Glomerular visceral epithelial cell (primary cell): ENCODE measurements around the gene MCTP1.

Experiments used
- DNase-seq: peaks from one replicate; pipeline ENCODE4 v3.0.0-alpha.2; 2016; ENCODE audit errors: extremely low spot score

MCTP1 gene

DNA sequence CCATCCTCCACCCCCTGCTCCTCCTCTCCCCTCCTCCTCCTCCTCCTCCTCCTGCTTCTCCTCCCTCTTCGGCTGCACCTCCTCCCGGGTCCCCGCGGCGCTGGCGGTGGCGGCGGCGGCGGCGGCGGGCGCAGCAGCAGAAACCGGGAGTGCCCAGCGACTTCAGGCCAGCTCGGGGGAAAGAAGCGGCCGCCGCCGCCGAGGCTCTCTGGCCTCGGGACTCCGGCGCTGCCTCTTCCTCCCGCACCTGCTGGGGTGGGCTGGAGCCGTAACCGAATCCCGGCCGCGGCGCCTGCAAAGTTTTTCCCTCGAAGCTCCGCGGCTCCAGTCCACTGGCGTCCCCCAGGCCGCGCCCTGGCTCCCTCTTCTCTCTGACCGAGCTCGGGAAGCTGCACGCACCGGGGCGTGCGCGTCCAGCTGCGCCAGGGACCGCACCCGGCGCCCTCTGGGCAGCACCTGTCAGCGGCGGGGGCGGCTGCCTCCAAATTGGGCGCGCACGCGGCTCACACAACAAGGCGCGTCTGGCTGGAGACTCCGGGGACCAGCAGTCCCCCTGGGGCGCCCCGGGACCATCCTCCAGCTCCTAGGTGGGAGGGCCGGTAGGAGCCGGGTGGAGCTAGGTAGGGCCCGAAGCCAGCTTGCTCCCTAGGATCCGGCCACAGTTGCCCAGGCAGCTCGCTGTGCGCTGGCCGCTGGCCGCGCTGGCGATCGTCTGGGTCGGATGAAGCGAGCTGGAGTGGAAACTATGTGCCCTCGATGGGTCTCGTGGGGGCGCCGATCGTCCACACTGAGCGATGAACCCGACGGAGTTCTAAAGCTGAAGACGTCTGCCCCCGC, at the start of gene MCTP1:
MCTP1 (minus strand) TSS at position 523 of the 837 bp plus-strand sequence.
- DNase-seq = peak; percentile 59

DNA sequence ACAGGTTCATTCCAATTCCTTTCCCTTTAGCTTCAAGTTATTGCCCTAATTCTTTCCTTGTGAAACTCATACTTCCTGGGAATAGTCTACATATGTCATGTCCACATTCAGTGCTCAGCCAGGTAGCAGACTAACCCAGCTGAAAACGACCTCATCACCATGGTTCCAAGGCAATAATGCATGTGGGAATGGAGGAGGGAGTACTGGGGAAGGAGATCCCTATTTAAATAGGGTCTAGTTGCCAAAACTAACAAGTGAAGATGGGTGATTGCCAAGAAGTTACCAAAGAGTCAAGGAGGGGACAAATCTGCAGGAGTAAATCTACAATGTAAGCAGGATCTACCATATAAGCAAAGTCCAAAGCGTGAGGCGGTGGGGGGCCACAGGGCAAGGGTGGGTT, 47.3 kb upstream of the MCTP1 start:
- DNase-seq = no peak

DNA sequence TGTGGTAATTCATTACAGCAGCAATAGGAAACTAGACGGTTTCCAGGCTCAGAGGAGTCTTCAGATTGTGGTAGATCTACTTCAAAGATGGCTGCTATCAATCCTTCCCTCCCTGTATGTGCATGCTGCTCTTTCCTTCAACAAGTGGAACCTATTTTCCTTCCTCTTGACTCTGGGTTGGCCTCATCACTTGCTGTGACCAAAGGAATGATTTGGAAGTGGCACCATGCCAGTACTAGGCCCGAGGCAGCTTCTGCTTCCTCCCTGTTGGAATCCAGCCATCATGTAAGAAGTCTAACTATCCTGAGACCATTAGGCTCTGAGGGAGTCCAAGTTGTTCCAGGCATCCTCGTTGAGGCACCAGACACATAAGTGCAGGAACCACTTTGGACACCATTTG, 46.5 kb upstream of the MCTP1 start:
- no peak for DNase-seq

DNA sequence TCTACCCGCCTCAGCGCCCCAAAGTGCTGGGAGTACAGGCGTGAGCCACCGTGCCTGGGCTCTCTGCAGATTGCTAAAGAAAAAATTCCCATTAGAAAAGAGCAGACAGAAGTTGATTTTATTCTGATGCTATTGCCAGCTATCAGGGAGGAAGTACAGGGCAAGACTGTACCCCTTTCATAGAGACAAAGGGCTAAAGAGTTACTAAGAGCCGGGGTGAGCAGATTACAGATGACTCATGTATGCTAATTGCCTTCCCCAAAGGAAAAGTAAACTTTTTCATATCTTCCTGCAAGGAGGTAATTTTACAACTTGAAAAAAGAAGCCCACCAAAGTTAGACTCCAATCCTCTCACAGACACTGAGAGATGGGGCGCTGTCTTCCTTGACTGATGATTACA, 42.3 kb upstream of the MCTP1 start:
- peak; percentile 7 for DNase-seq

DNA sequence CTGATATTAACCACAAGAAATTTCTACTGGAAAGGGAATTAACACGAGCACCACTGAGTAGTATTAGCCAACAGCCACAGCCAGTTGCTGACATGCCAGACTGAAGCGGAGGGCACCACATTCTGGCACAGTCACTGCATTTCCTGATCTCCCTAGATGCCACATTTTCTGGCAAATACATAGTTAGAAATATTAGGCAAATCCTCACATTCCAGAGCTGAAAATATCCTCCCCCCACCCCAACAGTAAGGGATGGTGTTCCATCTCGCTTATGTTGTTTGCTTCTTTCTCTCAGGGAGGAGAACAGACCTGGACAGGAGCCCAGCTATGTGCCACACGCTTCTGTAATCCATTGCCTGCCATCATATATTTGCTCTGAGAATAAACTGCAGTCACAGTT, 32.8 kb upstream of the MCTP1 start:
- DNase-seq = peak; percentile 11

DNA sequence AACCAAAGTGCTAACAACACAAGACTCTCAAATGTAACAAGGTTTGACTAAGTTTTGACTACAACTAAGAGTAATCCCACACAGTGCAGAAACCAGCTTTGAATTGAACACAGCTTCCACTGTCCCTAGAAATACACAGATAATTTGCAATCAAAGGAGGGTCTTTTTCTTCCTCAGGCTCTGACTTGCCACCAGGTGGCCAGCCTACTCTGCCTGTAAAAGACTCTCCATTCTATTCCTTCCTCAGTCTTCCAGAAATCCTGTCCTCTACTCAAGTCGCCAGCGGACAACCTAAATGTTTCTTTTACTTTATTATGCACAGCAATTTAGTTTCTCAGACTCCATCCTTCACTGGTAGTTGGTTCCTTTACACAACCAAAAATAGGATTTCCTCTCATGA, 32.2 kb upstream of the MCTP1 start:
- DNase-seq = no peak

DNA sequence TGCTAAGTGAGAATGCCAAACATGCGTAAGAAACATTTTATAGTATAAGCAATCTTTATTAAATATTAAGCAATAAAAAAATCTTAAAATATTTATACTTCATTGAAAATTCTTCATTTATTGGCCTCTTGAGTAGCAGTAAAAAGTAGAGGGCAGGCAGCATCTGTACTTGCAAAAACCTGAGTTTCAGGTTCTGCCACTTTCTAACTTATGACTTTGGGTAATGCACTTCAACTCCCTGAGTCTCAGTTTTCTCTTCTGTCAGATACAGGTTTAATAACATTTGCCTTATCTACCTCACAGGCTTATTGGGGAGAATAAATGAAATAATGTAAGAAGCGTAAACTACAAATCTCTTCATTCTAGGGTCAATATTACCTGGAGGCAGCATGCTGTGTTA, 19.8 kb upstream of the MCTP1 start:
- DNase-seq = no peak

DNA sequence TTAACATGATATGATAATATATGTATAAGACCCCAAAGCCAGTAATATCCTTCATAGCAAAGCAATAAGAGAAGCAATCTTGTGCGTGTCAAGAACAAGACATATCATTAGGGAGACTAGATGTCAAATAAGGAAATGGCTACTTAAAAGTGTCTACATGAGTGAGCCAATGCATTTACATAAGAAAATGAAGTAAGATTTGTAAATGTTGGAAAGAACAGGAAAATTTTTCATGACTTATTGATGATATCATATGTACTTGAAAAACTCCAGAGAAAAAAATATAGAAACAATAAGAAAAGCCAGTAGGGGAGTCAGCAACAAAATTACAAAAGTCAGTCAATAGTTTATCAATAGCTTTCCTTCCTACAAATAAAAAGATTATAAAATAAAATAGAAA, 13.8 kb upstream of the MCTP1 start:
- DNase-seq = no peak

DNA sequence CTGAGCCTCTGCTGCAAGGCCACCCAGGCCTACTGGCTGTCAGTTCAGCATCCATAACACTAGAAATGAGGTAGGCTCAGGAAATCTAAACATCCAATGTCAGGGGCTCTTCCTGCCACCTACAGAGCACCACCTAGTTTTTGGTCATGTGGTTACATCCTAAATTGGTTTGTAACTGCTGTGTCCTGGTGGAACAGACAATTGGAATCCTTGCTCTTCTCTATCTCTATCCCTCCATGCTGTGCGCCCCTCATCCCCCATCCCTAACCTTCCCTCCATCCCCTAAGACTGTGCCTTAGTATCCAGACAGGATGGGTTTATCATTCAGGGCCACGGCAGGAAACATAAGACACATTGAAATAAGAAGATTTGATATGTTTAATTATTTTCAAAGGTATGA, 11.4 kb upstream of the MCTP1 start:
- no peak for DNase-seq

DNA sequence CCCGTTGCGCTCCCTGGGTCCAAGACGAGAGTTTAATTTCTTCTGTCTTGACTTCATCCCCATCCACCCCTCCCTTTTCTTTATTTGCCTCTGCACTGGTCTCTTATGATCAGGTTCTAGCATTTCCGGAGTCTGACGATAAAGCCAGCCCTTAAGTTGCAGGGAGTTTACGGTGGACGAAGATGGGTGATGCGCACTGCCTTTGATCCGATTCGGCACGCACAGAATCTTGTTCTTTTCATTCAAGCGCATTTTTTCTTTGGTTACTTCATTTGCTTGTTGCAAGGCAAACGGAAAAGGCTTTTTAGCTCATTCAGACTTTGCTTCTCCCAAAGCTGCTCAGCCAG, 488 bp upstream of the MCTP1 start:
- no peak for DNase-seq

DNA sequence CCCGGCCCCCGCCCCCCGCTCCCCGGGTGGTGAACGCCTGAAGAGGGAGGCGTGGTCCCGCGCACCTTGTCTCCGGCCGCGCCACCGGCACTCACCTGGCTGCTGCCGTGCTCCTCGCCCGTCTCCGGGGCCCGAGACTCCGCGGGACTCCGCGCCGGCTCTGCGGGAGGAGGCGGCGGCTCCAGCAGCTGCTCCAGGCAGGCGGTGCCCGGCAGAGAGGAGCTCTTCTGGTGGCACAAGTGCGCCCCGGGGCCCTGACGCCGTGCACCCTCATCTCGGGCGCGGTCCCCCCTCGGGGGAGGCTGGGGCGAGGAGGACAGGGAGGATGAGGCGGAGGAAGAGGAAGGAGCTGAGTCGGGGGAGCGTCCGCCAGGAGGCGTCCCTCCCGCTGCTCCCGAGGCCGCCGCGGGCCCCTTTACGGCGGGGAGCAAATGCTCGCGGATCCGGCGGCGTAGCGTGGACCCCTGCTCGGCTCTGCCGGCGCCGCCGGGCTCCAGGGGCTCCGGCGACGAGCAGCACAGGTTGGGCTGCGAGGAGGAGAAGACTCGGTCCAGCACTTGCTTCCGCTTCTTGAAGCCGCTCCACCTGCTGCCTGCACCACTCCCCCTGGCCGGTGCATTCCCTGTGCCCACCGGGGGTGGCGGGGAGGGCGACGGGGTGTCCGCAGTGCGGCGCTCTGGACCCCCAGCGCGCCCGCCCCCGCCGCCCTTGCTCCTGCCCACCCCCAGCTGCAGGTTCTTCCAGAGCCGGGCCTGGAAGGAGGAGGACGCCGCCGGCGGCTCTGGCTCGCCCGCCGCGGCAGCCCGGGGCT, 928 bp downstream of the MCTP1 start:
- DNase-seq = peak; percentile 60

DNA sequence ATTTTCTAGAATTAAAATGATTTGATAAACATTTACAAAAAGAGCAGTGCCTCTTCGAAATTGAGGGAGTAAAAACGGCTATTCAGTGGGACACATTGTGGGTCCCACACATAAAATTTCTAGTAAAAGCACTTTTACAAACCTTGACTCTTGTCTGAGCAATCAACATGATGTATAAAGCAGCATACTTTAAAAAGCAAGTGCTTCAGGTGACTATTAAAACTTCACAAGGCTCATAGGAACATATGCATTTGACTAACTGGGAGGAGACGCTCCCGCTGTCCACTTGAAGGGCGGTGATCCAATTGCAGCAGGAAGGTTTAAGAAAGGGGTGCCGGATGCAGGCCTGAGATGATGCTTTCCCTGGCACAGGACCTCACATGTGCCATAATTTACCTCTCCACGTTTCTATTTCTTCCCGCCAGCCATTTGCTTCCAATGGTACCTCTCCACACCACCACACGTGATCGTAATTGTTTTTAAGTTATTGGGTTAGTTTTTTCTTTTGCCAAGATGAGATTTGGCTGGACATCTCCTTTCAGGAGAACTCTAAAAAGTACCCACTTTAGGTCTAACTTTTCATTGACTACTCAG, 1.8 kb downstream of the MCTP1 start:
- no peak for DNase-seq

DNA sequence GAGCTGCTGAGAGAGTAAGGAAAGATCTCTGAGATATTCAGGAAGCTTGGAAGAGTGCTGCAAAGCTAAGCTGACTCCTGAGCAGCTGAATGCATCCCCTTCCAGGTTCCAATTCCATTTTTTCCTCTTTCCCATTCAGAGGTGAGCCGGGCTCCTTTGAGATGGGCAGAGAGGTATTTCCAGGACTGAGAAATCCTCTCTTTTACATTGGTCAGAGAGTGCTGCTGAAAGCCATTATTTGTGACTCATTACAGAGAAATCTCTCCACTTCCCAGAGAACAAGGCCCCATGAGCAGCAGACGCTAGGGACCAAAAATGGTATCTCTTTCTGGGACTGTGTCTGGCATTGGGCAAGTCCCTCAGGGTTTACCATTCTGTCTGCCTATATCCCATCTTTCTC, 3.7 kb downstream of the MCTP1 start:
- peak; percentile 77 for DNase-seq

DNA sequence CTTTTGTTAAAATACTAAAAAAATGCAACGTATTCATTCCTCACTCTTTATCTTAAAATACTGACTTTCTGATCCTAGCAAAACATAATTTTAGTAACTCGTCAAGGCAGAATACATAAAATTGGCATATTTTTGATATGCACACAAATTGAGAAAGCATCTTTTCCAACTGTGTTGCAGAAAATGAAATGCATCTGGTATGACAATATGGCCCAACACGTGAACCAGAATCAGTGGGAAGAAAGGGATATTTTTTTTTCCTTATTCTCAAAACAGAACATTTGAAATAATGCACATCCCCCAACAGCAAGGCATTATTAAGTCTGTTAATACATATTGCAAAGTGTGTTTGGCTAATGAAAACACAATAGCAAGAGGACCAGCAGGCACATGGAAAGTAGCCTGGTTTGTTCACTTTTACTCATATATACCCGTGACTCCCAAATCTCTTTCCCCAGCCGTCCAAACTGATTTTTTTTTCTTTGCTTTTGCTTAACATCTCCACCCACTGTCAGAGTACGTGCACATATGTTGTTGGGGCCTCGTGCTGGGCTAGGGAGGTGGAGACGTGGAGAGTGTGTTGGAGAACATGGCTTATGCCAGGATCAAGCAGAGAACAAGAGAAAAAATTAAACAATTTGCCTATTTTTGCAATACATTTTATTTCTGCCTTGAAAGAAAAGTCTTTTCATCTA, 4.3 kb downstream of the MCTP1 start:
- DNase-seq = no peak

DNA sequence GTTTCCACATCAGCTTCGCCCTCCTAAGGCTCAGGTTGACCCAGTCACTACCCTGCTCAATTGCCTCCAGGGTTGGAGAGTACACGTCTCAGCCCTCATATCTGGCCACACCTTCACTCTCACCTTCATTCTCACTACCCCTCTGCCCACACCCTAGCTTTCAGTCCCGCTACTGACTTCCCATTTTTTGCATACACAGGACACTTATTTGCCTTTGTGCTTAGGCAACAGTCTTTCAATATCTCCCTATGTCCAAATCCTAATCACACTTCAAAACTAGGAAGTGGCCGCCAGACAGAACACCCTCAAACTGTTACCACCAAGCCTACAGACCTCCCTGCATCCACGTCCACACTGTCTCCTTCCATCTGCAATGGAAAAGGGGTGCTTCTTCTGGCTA, 10.9 kb downstream of the MCTP1 start:
- DNase-seq = no peak

DNA sequence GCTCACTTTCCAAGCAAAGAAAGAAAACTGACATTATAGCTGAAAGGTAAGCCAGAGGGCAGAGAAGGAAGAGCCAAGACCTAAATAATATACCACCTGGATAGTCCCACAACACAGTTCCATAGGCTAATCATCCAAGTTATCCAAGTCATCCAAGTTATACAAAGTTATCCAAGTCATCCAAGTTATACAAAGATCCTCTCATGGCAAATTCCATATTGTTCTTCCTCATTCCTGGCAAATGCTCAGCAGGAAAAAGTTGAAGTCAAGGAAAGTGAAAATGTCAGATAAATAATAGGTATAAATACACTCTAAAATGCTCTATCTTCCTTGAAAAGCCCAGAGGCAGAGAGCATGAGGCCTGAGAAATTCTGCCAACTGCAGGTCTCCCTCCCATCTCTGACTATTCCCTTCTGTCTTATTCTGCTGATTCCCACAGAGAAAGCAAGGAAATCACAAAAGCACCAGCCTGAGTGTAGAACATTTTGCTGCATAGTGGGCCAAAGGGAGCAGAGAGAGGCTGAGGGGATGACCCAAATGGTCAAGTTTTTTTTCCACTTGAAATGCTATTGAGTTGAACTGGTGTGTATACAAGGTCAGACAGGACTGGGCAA, 12.5 kb downstream of the MCTP1 start:
- no peak for DNase-seq

DNA sequence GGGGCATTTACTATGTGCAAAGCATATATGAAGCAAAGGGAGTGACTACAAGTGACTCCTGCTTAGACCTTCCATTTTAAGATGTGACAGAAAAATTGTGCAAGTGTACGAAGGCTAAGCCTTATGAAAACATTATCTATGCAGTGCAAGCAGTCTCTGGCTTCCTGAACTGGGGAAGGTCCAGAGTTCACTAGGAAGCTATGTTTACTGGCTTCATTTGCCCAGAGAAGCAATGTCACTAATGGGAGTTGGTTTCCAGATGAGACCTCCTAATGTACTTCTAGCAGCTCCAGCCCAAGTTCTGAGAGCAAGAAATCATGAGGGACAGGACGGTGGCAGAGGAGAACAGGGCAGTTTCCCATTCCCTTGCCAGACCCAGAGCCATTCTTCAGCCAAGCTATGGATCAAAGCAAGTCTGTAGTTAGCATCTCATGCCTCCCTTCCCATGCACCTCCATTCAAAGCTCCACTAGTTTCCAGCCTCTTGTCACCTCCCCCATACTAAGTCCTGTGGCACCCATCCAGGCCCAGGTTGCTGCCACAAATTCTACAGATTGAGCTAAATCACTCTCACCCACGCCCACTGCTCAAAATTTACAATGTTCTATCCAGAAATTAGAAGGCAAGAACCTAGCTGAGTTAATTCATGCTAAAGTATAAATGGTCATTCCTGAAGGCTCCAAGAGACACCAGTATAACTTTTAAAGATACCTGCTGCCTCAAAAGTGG, 21.8 kb downstream of the MCTP1 start:
- DNase-seq = no peak

DNA sequence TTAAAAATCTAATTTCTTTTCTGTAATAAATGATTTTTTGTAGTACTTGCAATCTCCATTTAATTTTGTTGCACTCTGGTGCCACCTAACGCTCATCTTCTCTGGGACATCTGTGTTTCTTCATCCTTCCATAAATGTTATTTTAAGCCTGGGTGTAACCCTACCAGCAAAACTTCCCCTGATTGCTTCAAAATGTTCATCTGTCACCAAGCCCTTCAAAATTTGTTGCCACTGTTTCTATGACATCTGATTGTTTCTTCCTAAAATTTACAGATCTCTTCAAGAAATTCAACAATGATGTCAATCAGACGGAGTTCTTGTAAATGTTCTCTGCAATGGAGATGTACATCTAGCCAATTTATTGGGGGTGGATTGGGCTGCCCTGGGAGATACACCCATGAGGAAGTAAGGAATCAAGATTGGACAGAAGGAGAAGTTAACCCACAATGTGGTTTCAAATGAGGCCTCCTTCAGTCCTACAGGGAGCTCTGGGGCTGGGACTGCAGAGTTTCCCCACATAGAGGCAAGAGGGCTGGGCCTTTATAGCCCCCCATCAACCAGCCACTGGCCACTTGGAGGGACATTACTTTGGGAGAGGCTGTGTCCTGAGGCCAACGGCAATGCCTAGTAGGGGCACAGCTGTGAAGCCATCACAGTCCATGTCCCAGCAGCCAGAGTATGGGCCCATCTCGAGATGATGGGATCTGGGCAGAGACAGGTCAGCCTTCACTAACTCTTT, 23.3 kb downstream of the MCTP1 start:
- peak; percentile 54 for DNase-seq

DNA sequence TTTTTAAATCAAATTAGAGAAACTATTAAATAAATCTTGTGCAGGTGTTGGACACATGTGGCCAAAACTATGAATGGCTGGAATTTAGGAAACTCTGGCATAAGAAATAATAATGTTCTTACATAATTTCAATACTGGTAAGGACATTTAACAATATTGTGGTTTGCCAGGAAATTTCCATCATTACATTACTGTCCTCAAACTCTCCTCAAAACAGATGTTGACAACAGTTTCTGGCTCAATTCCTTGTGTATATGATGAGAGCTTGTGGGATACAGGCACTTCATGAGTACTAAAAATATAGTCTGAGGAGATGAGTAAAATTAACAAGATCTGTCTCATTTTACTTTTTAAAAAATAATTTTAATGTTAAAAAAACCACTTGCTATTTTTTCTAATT, 27.9 kb downstream of the MCTP1 start:
- no peak for DNase-seq

DNA sequence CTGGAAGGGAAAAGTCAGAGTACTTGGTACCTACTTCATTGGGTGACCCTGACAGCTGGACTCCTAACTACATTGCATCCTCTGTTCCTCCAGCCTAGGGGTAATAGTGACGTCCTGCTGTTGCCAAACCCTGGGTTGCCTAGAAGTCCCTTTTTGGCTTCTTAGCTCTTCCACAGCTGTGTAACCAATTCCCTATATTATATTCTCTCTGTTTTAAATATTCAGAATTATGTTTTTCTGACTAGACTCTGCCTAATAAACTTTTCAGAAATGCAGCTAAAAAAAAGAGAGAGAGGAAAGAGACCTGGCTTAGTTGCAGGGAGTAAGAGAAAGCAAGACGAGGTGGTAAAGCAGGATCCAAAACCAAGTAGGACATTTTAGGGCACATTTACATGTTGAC, 28.4 kb downstream of the MCTP1 start:
- DNase-seq = no peak
